ENCODE results near the gene PRKCA.
"Not testable (repeated sequence)": the region's sequence is repeated elsewhere in the genome, so short reads cannot be mapped to it uniquely, and the experiment has no call there.

PRKCA gene

GRCh38 chr17:66301864-66302741 lies at the start of gene PRKCA:
Gene PRKCA (plus strand): TSS chr17:66302613.
- peak; percentile 51 to 66 for DNase-seq (ENCODE audit: low read depth in 1 of 2, low spot score in 1 of 2)

- not testable (repeated sequence) for DNase-seq (ENCODE audit: low read depth in 1 of 2, low spot score in 1 of 2)
Measured at GRCh38 chr17:66253458-66253857, 49.0 kb upstream of the PRKCA start.

- no peak for DNase-seq (ENCODE audit: low read depth in 1 of 2, low spot score in 1 of 2)
Measured at GRCh38 chr17:66255112-66255511, 47.3 kb upstream of the PRKCA start.

- no peak for DNase-seq (ENCODE audit: low read depth in 1 of 2, low spot score in 1 of 2)
Measured at GRCh38 chr17:66255527-66255971, 46.9 kb upstream of the PRKCA start.

GRCh38 chr17:66260275-66260674 lies 42.1 kb upstream of the PRKCA start:
- no peak for DNase-seq (ENCODE audit: low read depth in 1 of 2, low spot score in 1 of 2)

GRCh38 chr17:66260688-66261087 lies 41.7 kb upstream of the PRKCA start:
- no peak for DNase-seq (ENCODE audit: low read depth in 1 of 2, low spot score in 1 of 2)

- no peak for DNase-seq (ENCODE audit: low read depth in 1 of 2, low spot score in 1 of 2)
Measured at GRCh38 chr17:66262767-66263166, 39.6 kb upstream of the PRKCA start.

- no peak for DNase-seq (ENCODE audit: low read depth in 1 of 2, low spot score in 1 of 2)
Measured at GRCh38 chr17:66264696-66265095, 37.7 kb upstream of the PRKCA start.

GRCh38 chr17:66268247-66268927 lies 34.0 kb upstream of the PRKCA start:
- no peak for DNase-seq (ENCODE audit: low read depth in 1 of 2, low spot score in 1 of 2)

- no peak for DNase-seq (ENCODE audit: low read depth in 1 of 2, low spot score in 1 of 2)
Measured at GRCh38 chr17:66270106-66270505, 32.3 kb upstream of the PRKCA start.

GRCh38 chr17:66271512-66271911 lies 30.9 kb upstream of the PRKCA start:
- DNase-seq (ENCODE audit: low read depth in 1 of 2, low spot score in 1 of 2) = no peak

GRCh38 chr17:66272811-66273585 lies 29.4 kb upstream of the PRKCA start:
- DNase-seq (ENCODE audit: low read depth in 1 of 2, low spot score in 1 of 2) = no peak

- DNase-seq (ENCODE audit: low read depth in 1 of 2, low spot score in 1 of 2) = no peak
Measured at GRCh38 chr17:66273586-66273848, 28.9 kb upstream of the PRKCA start.

GRCh38 chr17:66275651-66276050 lies 26.8 kb upstream of the PRKCA start:
- no peak for DNase-seq (ENCODE audit: low read depth in 1 of 2, low spot score in 1 of 2)

GRCh38 chr17:66276328-66276937 lies 26.0 kb upstream of the PRKCA start:
- no peak for DNase-seq (ENCODE audit: low read depth in 1 of 2, low spot score in 1 of 2)

GRCh38 chr17:66277191-66277590 lies 25.2 kb upstream of the PRKCA start:
- no peak for DNase-seq (ENCODE audit: low read depth in 1 of 2, low spot score in 1 of 2)

- no peak for DNase-seq (ENCODE audit: low read depth in 1 of 2, low spot score in 1 of 2)
Measured at GRCh38 chr17:66281661-66282369, 20.6 kb upstream of the PRKCA start.

- no peak for DNase-seq (ENCODE audit: low read depth in 1 of 2, low spot score in 1 of 2)
Measured at GRCh38 chr17:66283296-66283934, 19.0 kb upstream of the PRKCA start.

GRCh38 chr17:66283971-66284370 lies 18.4 kb upstream of the PRKCA start:
- DNase-seq (ENCODE audit: low read depth in 1 of 2, low spot score in 1 of 2) = no peak

GRCh38 chr17:66285149-66285548 lies 17.3 kb upstream of the PRKCA start:
- no peak for DNase-seq (ENCODE audit: low read depth in 1 of 2, low spot score in 1 of 2)

All from stimulated activated CD4-positive, alpha-beta T cell treated with anti-CD3 and anti-CD28 coated beads, Interleukin-15, amount 100 ng/mL, for 1 hour (primary cell).